T1000 (cell line): ENCODE data around the gene TCP11X1.
"Not testable (repeated sequence)": the region's sequence is repeated elsewhere in the genome, so short reads cannot be mapped to it uniquely, and the experiment has no call there.

Source experiments
- DNase-seq: peaks from one replicate; lab custom pipeline; 2025; ENCODE audit warnings: mixed read lengths; lab: John Stamatoyannopoulos, UW

The TCP11X1 gene

DNA sequence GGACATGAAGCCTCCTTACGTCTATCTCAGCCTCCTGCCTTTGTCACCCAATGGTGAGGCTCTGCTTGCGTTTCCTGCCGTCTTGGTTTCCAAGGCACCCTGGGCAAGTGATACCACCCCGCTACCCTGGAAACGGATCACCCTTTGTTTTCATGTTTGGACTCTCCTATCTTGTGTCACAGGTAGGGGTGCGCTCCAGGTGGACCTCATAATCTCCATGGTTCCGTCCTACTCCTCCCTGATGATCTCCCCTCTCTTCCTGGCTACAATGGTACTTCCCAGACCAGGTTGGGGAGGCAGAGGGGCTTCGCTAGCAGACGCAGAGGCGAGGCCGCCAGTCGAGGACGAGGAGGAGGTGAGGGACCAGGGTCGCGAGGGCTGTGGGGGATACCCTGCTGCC lies at the start of gene TCP11X1:
Gene TCP11X1 (plus strand): TSS at position 316 of the 400 bp plus-strand sequence.
- DNase-seq: not testable (repeated sequence)

DNA sequence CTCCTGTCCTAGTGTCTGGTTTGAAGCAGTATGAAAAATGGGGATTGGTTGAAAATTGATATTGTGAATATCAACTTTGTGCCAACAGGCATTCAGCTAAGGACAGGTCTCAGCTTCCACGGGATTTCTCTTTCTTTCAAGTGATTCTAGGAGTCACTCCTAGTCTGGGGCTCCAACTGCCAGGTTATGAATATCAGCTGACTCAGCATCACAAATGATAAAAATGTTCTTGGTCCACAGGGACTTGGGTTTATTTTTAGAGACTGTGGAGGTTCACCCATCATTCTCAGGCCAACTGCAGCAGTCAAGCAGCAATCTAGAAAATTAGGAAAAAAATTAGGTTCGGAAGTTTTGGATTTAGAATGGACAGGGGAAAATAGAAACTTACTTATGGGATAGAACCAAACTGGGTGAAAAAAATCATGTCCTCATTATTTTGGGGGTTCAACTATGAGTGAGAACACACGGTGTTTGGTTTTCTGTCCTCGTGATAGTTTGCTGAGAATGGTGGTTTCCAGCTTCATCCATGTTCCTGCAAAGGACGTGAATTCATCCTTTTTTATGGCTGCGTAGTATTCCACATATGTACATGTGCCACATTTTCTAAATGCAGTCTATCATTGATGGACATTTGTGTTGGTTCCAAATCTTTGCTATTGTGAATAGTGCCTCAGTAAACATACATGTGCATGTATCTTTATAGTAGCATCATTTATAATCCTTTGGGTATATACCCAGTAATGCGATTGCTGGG lies 29.0 kb upstream of the TCP11X1 start:
- DNase-seq: no peak

DNA sequence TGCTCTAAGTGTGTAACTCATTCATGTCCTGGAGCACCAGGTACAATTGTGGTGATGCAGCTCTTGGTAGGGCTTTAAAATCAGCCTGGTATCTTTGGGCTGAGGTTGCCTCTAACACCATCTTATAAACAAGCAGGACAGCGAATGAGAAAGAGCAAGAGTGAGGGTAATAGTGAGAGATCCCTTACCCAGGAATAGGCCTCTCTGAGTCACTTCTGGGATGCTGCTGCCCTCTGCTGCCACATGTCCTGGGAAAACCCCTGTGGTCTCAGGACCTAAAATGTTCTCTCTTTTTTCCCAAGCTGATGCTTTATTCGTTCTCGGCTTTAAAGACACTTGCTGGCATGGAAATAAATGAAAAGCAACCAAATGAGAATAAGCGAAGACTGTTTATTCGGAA lies 7.2 kb upstream of the TCP11X1 start:
- DNase-seq: not testable (repeated sequence)

DNA sequence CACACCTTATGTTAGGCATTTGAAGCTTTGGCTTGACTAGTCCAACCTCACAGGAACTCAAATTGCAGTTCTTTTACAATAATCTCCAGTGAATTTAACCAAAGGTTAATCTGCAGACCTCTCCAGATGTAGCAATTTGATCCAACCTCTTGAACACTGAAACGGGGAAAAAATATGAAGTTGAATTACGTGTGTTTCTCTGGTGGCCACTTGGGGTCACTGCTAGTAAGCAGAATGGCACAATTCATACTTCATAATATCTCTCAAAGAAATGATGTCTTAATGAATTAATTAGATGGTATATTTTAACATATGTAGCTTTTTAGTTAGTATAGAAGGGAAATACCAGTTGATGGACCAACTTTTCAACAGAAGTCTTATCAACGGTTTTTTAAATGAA lies 1.4 kb downstream of the TCP11X1 start:
- not testable (repeated sequence) for DNase-seq

DNA sequence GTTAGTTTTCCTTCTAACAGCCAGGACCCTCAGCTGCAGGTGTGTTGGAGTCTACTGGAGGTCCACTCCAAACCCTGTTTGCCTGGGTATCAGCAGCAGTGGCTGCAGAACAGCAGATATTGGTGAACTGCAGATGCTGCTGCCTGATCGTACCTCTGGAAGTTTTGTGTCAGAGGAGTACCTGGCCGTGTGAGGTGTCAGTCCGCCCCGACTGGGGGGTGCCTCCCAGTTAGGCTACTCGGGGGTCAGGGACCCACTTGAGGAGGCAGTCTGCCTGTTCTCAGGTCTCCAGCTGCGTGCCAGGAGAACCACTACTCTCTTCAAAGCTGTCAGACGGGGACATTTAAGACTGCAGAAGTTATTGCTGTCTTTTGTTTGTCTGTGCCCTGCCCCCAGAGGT lies 20.6 kb downstream of the TCP11X1 start:
- DNase-seq: not testable (repeated sequence)

DNA sequence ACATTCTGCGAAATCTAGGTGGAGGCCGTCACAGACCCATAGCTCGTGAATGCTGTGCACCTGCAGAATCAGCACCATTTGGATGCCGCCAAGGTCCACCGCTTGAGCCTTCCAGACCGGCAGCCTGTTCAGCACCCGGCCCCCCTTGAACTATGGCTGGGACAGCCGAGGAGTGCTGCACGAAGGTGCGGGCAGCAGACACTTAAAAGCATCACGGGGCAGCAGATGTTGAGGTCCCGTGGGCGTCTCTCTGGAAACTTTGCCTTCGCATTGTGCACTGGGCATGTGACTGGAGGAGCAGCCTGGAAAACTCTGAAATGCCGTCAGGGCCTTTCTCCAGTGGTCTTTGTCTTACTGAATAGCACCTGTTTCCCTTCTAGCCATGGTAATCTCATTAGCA lies 25.2 kb downstream of the TCP11X1 start:
- DNase-seq: not testable (repeated sequence)

DNA sequence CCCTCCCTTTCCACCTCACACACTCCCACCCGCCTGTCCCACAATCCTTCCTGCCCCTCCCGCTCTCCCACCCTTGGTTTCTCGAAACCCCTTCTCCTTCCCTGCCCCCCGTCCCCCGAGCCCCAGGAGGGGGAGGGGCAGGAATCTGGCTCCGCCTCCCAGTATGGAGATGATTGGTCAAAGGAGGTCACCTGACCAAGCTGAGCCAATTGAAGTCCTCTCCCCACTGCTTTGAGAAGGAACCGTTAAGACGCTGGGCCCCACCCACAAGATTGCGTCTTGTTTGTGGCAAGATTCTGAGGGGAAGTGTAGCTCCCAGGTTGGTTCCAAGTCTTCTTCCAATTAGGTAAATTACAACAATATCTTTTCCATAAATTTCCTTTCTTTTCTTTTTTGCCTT lies 31.8 kb downstream of the TCP11X1 start, which contains the start of gene NXF2:
Gene NXF2 (plus strand): TSS at position 275 of the 400 bp plus-strand sequence. CDS start 59,912 bp downstream, outside the sequence.
- DNase-seq: not testable (repeated sequence)

DNA sequence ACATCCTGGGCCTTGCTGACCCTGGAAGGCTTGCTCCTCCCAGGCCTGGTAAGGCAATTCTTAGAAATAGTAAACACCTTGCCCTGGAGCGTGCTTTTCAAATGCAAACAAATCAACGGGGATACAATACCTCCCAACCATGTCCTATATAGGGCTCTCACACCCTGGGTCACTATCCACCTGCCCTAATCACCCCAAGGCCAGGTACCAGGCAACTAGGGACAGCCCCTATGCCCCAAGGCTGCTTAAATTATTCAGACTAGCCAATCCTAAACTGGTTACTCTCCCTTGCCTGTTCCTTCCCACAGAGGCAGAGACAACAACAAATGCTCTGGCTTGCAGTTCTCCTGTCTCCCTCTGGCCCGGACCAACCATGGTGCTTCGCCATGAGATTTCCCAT lies 57.1 kb downstream of the TCP11X1 start:
- not testable (repeated sequence) for DNase-seq
